PC-9 (cell line): ENCODE data around the gene NCK2. TPM values are rescaled to one million over a fixed set of nuclear protein-coding genes. Genes with fewer than 3 reads are reported as not detected.

Experiments
- BruUV-seq: library from RNA; stranded (reverse); fragments of 400-500 nt; replicated peaks from 2 replicates; lab custom pipeline; 2021; lab: Mats Ljungman, UMichigan
- CTCF ChIA-PET: fragments of 300-600 bp; sonication (Branson Sonifier 250); formaldehyde crosslinking; loops from one replicate; lab custom pipeline; 2022; ENCODE audit warnings: antibody characterized with exemption; lab: Charles Lee
- POLR2A ChIA-PET: fragments of 300-600 bp; sonication (Branson Sonifier 250); formaldehyde crosslinking; loops from one replicate; lab custom pipeline; 2022; ENCODE audit warnings: antibody characterized with exemption; ENCODE audit not compliant: unreplicated experiment; lab: Charles Lee
- DNase-seq, 2 experiments: peaks; one replicate each; pipeline versions ENCODE4 v3.0.0 to v3.0.0-alpha.2; 2015 to 2022; ENCODE audit warnings: mixed read lengths in 1 of 2
- H2AFZ ChIP-seq: fragments of 200-600 bp; sonication (generic); 2 replicates; pipeline ENCODE4 v1.8.1; 2017; ENCODE audit warnings: antibody characterized with exemption
- H3F3A ChIP-seq: fragments of 200-600 bp; sonication (generic); 2 replicates; pipeline ENCODE4 v1.8.1; 2017; ENCODE audit warnings: antibody characterized with exemption, mild to moderate bottlenecking, low read depth; ENCODE audit not compliant: insufficient read depth
- H3K27ac ChIP-seq: fragments of 200-600 bp; sonication (generic); 2 replicates; pipeline ENCODE4 v1.6.1; 2016; ENCODE audit warnings: mixed run types
- H3K27me3 ChIP-seq: fragments of 200-600 bp; sonication (generic); 2 replicates; pipeline ENCODE4 v1.6.1; 2016; ENCODE audit warnings: low read depth, mixed run types; ENCODE audit not compliant: insufficient read depth
- H3K36me3 ChIP-seq: fragments of 200-600 bp; sonication (generic); 2 replicates; pipeline ENCODE4 v1.6.1; 2016; ENCODE audit warnings: low read depth, mixed run types
- H3K4me1 ChIP-seq: fragments of 200-600 bp; sonication (generic); replicated peaks from 2 replicates; pipeline ENCODE4 v1.6.1; 2016; ENCODE audit warnings: mixed run types; ENCODE audit not compliant: insufficient read depth
- H3K4me2 ChIP-seq: fragments of 200-600 bp; sonication (generic); 2 replicates; pipeline ENCODE4 v1.6.1; 2017; ENCODE audit warnings: mixed run types
- H3K4me3 ChIP-seq: fragments of 200-600 bp; sonication (generic); 2 replicates; pipeline ENCODE4 v1.6.1; 2016; ENCODE audit warnings: mixed run types
- H3K79me2 ChIP-seq: fragments of 200-600 bp; sonication (generic); 2 replicates; pipeline ENCODE4 v1.6.1; 2017; ENCODE audit warnings: low read depth, mixed run types
- H3K9me2 ChIP-seq: fragments of 200-600 bp; sonication (generic); 2 replicates; pipeline ENCODE4 v1.8.1; 2017; ENCODE audit warnings: mild to moderate bottlenecking; ENCODE audit not compliant: insufficient read depth
- H3K9me3 ChIP-seq: fragments of 200-600 bp; sonication (generic); 2 replicates; pipeline ENCODE4 v1.8.1; 2016; ENCODE audit warnings: low read depth; ENCODE audit not compliant: insufficient read depth
- H4K20me1 ChIP-seq: fragments of 200-600 bp; sonication (generic); 2 replicates; pipeline ENCODE4 v1.8.1; 2017; ENCODE audit not compliant: insufficient read depth
- EZH2 ChIP-seq: fragments of 200-600 bp; sonication (generic); IDR thresholded peaks from 2 replicates; pipeline ENCODE4 v1.8.0; 2017; ENCODE audit warnings: antibody characterized with exemption, low read depth
- intact Hi-C: fragments of 100-400 bp; cut with micrococcal nuclease; formaldehyde crosslinking; loops from one replicate; pipeline ENCODE4 v1.10.0; 2022; ENCODE audit not compliant: unreplicated experiment
- total RNA-seq: library from RNA; stranded (reverse); gene quantifications from 2 replicates; pipeline ENCODE4 v1.2.3, GENCODE V29; 2021
- TF ChIP-seq, protein P1 (sequence below): fragments of 200-600 bp; sonication (generic); conservative IDR thresholded peaks from 2 replicates; pipeline ENCODE4 v1.6.1; 2017; ENCODE audit warnings: mixed run types, antibody characterized with exemption, mild to moderate bottlenecking, moderate library complexity

NCK2 gene
- total RNA-seq, 1 experiment from 2014 or later: 26.0 TPM

DNA sequence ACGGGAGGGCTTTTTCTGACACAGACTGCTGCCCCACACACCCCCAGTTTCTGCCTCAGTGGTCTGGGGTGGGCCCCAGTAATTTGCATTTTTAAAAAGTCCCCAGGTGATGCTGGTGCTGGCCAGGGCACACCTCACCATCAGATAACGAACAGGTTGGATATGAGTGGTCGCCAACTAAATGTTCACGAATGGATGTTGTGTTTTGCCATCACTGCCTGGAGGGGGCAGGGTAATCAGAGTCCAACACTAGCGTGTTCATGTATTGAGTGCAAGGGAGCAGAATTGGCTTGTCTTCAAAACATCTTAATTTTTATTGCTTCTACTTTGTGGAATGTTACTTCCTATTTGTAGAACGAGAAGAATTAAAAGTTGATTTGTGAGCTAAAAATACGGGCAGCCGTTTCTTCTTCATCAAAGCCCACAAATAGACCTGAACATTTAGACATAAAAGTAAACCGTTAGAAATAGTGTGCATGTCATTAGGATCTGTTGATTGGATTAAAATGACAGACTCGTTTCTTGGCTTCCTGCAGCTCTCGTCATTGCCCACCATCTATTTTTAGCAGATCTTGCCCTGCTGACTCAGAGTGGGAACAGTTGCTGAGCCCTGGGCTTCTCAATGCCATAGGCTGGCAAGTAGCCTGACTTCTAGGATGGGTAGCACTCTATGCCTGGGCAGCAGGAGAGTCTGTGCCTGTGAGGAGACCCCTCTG lies 45.2 kb downstream of the NCK2 start:
- Histone ChIP-seq H3K9me2 (no peaks in the 10 kb centered on the region), H3K79me2 (no peaks in the 10 kb centered on the region), H3F3A (no peaks in the 10 kb centered on the region), H3K36me3 (no peaks in the 10 kb centered on the region), H3K4me2 (no peak overlapping the region), H3K4me1 (no peaks in the 10 kb centered on the region), H3K27me3 (no peaks in the 10 kb centered on the region), H2AFZ (no peak overlapping the region), H3K9me3 (no peaks in the 10 kb centered on the region), H3K4me3 (no peak overlapping the region), H3K27ac (no peak overlapping the region), H4K20me1 (peaks cover 3% of the 10 kb centered on the region; the same call in 1 of the 2 replicates)
- DNase-seq: no peak
- intact Hi-C loops: no loop called here
- CTCF ChIA-PET: no interaction called here
- no peak for TF ChIP-seq EZH2
- TF ChIP-seq, protein P1, sequence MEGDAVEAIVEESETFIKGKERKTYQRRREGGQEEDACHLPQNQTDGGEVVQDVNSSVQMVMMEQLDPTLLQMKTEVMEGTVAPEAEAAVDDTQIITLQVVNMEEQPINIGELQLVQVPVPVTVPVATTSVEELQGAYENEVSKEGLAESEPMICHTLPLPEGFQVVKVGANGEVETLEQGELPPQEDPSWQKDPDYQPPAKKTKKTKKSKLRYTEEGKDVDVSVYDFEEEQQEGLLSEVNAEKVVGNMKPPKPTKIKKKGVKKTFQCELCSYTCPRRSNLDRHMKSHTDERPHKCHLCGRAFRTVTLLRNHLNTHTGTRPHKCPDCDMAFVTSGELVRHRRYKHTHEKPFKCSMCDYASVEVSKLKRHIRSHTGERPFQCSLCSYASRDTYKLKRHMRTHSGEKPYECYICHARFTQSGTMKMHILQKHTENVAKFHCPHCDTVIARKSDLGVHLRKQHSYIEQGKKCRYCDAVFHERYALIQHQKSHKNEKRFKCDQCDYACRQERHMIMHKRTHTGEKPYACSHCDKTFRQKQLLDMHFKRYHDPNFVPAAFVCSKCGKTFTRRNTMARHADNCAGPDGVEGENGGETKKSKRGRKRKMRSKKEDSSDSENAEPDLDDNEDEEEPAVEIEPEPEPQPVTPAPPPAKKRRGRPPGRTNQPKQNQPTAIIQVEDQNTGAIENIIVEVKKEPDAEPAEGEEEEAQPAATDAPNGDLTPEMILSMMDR: no peak
- POLR2A ChIA-PET: no interaction called here
- BruUV-seq: no TSS peak

DNA sequence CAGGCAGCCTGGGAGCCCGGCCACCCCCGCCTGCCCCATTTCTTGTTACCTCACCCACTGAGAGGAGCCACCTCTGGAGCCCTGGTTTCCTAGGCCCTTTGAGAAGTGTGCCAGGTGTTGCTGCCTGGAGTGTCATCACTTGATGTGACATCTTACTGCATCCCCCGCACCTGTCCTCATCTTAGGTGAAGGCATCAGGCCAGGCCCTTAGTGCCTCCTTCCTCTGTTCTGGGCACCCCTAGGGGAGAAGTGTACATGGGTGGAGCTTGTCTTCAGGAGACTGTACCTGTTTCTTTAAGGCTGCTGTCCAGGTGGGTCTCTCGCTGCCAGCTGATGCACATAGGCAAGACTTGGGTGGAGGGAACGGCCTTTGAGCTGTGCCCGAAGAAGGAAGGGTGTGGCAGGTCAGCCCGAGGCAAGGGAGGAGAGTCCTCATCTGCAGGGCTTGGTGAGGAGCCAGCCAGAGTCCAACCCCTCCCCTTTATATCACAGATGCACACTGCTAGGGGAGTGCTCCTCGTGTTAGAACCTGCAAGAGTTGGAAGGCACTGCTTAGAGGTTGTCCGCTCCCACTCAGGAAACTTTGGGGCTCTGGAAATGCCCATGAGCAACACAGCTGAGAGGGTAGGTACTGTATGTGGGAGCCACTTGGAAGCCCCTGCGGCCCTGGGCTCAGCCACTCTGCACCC lies 45.9 kb downstream of the NCK2 start:
- POLR2A ChIA-PET: interaction anchor here (0.5 kb wide), 1 partner anchor 24 kb away, joined by 3 read pairs; no protein-coding TSS in a partner anchor

DNA sequence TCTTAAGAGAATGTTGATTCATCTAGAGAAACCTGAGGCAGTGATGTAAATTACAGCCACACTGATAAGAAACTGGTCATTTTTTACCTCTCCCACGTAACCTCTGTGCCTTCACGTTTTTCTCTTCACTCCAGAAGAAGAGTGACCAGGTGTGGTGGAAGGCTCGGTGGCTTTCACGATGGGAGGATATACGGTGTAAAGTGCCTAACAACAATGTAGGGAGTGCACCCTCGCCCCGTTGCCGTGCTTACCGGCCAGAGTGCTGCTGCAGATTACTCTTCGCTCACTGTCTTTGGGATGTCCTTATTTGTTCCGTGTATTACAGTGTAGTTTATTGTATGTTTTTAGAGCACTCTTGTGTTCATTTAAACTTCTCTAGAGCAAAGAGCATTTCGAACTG lies 46.5 kb downstream of the NCK2 start:
- DNase-seq: no peak
- Histone ChIP-seq H3K79me2 (no peaks in the 10 kb centered on the region), H3K4me2 (no peak overlapping the region), H4K20me1 (peaks cover 4% of the 10 kb centered on the region; the same call in 1 of the 2 replicates), H3K9me2 (no peaks in the 10 kb centered on the region), H3K9me3 (no peaks in the 10 kb centered on the region), H3F3A (no peaks in the 10 kb centered on the region), H3K36me3 (no peaks in the 10 kb centered on the region), H3K27me3 (no peaks in the 10 kb centered on the region), H2AFZ (no peak overlapping the region), H3K27ac (no peak overlapping the region), H3K4me3 (no peak overlapping the region), H3K4me1 (no peaks in the 10 kb centered on the region)
- CTCF ChIA-PET: interaction anchor here (0.6 kb wide), 1 partner anchor 242 kb away, joined by 5 read pairs; no protein-coding TSS in a partner anchor
- TF ChIP-seq EZH2: no peak
- TF ChIP-seq, protein P1: no peak
- POLR2A ChIA-PET: interaction anchor here (0.5 kb wide), 1 partner anchor 25 kb away, joined by 3 read pairs; no protein-coding TSS in a partner anchor
- intact Hi-C loops: no loop called here
- BruUV-seq: no TSS peak

More for the DNA sequence above, 45.9 kb downstream of the NCK2 start:
- H3K4me2 ChIP-seq: no peak overlapping the region
- H3F3A ChIP-seq: no peaks in the 10 kb centered on the region
- no peak overlapping the region for H3K4me3 ChIP-seq
- H3K27ac ChIP-seq: no peak overlapping the region
- DNase-seq: no peak
- no peaks in the 10 kb centered on the region for H3K79me2 ChIP-seq
- CTCF ChIA-PET: interaction anchor here (0.6 kb wide), 1 partner anchor 241 kb away, joined by 5 read pairs; no protein-coding TSS in a partner anchor
- no peak for TF ChIP-seq EZH2
- TF ChIP-seq, protein P1: no peak
- BruUV-seq: no TSS peak
- no peak overlapping the region for H2AFZ ChIP-seq
- no peaks in the 10 kb centered on the region for H3K4me1 ChIP-seq
- H3K9me2 ChIP-seq: no peaks in the 10 kb centered on the region
- peaks cover 4% of the 10 kb centered on the region; the same call in 1 of the 2 replicates for H4K20me1 ChIP-seq
- H3K27me3 ChIP-seq: no peaks in the 10 kb centered on the region
- intact Hi-C loops: no loop called here
- H3K9me3 ChIP-seq: no peaks in the 10 kb centered on the region
- no peaks in the 10 kb centered on the region for H3K36me3 ChIP-seq
